SK-N-SH treated with all-trans-retinoic acid at 6 μM for 48 hours (cell line): Measurements from ENCODE around the gene DPYD.

ENCODE experiments used
- ATAC-seq: fragments of 200-7000 bp; cut with Tn5 transposase; 3 replicates; pipeline ENCODE4 v1.9.1; 2020; ENCODE audit warnings: mild to moderate bottlenecking, moderate library complexity
- BACH2 ChIP-seq: fragments of 250-450 bp; sonication (Bioruptor Pico); IDR thresholded peaks from 2 replicates; pipeline ENCODE4 v1.9.0; 2021; ENCODE audit warnings: mild to moderate bottlenecking, borderline replicate concordance
- ESRRG ChIP-seq: fragments of 250-450 bp; sonication (Bioruptor Pico); IDR thresholded peaks from 2 replicates; pipeline ENCODE4 v1.6.1; 2021; ENCODE audit warnings: mild to moderate bottlenecking
- GLIS3 ChIP-seq: fragments of 250-450 bp; sonication (Bioruptor Pico); IDR thresholded peaks from 2 replicates; pipeline ENCODE4 v1.5.0; 2020; ENCODE audit warnings: mild to moderate bottlenecking, moderate library complexity
- ISL1 ChIP-seq: fragments of 250-450 bp; sonication (Bioruptor Pico); IDR thresholded peaks from 2 replicates; pipeline ENCODE4 v2.1.2; 2022; ENCODE audit warnings: mild to moderate bottlenecking, moderate library complexity
- OSR1 ChIP-seq: fragments of 250-450 bp; sonication (Bioruptor Pico); IDR thresholded peaks from 2 replicates; pipeline ENCODE4 v1.8.0; 2022; ENCODE audit warnings: moderate library complexity, mild to moderate bottlenecking, inconsistent platforms
- PPARA ChIP-seq: fragments of 250-450 bp; sonication (Bioruptor Pico); IDR thresholded peaks from 2 replicates; pipeline ENCODE4 v1.5.0; 2020; ENCODE audit warnings: mild to moderate bottlenecking, borderline replicate concordance
- RARB ChIP-seq: fragments of 250-450 bp; sonication (Bioruptor Pico); IDR thresholded peaks from 2 replicates; pipeline ENCODE4 v1.8.0; 2021; ENCODE audit warnings: mild to moderate bottlenecking, moderate library complexity
- SNAI2 ChIP-seq: fragments of 250-450 bp; sonication (Bioruptor Pico); IDR thresholded peaks from 2 replicates; pipeline ENCODE4 v1.5.0; 2020; ENCODE audit warnings: mild to moderate bottlenecking, moderate library complexity
- TCF4 ChIP-seq: fragments of 250-450 bp; sonication (Bioruptor Pico); IDR thresholded peaks from 2 replicates; pipeline ENCODE4 v1.8.0; 2021; ENCODE audit warnings: mild to moderate bottlenecking, moderate library complexity, borderline replicate concordance
- TOX ChIP-seq: fragments of 250-450 bp; sonication (Bioruptor Pico); IDR thresholded peaks from 2 replicates; pipeline ENCODE4 v1.8.0; 2021; ENCODE audit warnings: mild to moderate bottlenecking, moderate library complexity, borderline replicate concordance
- ZC3H10 ChIP-seq: fragments of 250-450 bp; sonication (Bioruptor Pico); IDR thresholded peaks from 2 replicates; pipeline ENCODE4 v1.5.1; 2021; ENCODE audit warnings: mild to moderate bottlenecking, moderate library complexity
- ZFP3 ChIP-seq: fragments of 250-450 bp; sonication (Bioruptor Pico); IDR thresholded peaks from 2 replicates; pipeline ENCODE4 v1.5.0; 2020; ENCODE audit warnings: mild to moderate bottlenecking, moderate library complexity
- ZFP30 ChIP-seq: fragments of 450-650 bp; formaldehyde crosslinking; IDR thresholded peaks from 2 replicates; pipeline ENCODE4 v1.5.0; 2022; ENCODE audit warnings: mild to moderate bottlenecking, moderate library complexity
- ZNF565 ChIP-seq: fragments of 450-650 bp; formaldehyde crosslinking; conservative IDR thresholded peaks from 2 replicates; pipeline ENCODE4 v1.5.0; 2020; ENCODE audit warnings: low read depth, mild to moderate bottlenecking, moderate library complexity
- ZNF70 ChIP-seq: fragments of 450-650 bp; formaldehyde crosslinking; IDR thresholded peaks from 2 replicates; pipeline ENCODE4 v1.5.0; 2020; ENCODE audit warnings: mild to moderate bottlenecking, moderate library complexity
- ZNF8 ChIP-seq: fragments of 450-650 bp; formaldehyde crosslinking; IDR thresholded peaks from 2 replicates; pipeline ENCODE4 v1.5.0; 2020; ENCODE audit warnings: mild to moderate bottlenecking, moderate library complexity
- TF ChIP-seq, protein P1 (sequence below): fragments of 250-450 bp; sonication (Bioruptor Pico); IDR thresholded peaks from 2 replicates; pipeline ENCODE4 v1.5.0; 2020; ENCODE audit warnings: mild to moderate bottlenecking, moderate library complexity
- TF ChIP-seq, protein P2 (sequence below): fragments of 250-450 bp; sonication (Bioruptor Pico); IDR thresholded peaks from 2 replicates; pipeline ENCODE4 v1.5.1; 2021; ENCODE audit warnings: mild to moderate bottlenecking, moderate library complexity
- TF ChIP-seq, protein P3 (sequence below): fragments of 250-450 bp; sonication (Bioruptor Pico); IDR thresholded peaks from 2 replicates; pipeline ENCODE4 v1.8.0; 2020; ENCODE audit warnings: mild to moderate bottlenecking, moderate library complexity, borderline replicate concordance

The DPYD gene

DNA sequence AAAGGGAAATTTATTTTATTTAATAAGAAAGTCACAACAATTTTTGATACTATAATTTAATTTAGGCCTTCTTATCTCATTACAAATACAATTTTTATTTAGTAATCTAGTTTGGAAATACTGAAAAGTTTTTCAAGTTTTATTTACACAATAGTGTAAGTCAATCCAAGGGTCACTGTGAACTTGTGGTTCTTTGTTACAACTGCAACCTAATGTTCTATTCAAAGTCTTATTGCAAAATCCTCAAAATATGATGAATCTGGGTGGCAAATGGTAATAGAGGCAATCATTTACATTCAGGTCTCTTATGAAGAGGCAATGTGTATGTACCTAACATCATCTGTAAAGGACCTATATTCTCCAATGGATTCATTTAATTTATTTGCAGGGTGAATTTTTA is 421.2 kb downstream of the DPYD start:
- ATAC-seq, result no peak
- TF ChIP-seq TCF4 (no peak), SNAI2 (CRISPR knock-in tag) (no peak), ISL1 (CRISPR knock-in tag) (no peak), ZC3H10 (CRISPR knock-in tag) (no peak), ESRRG (CRISPR knock-in tag) (no peak), RARB (no peak)
- TF ChIP-seq, protein P1, sequence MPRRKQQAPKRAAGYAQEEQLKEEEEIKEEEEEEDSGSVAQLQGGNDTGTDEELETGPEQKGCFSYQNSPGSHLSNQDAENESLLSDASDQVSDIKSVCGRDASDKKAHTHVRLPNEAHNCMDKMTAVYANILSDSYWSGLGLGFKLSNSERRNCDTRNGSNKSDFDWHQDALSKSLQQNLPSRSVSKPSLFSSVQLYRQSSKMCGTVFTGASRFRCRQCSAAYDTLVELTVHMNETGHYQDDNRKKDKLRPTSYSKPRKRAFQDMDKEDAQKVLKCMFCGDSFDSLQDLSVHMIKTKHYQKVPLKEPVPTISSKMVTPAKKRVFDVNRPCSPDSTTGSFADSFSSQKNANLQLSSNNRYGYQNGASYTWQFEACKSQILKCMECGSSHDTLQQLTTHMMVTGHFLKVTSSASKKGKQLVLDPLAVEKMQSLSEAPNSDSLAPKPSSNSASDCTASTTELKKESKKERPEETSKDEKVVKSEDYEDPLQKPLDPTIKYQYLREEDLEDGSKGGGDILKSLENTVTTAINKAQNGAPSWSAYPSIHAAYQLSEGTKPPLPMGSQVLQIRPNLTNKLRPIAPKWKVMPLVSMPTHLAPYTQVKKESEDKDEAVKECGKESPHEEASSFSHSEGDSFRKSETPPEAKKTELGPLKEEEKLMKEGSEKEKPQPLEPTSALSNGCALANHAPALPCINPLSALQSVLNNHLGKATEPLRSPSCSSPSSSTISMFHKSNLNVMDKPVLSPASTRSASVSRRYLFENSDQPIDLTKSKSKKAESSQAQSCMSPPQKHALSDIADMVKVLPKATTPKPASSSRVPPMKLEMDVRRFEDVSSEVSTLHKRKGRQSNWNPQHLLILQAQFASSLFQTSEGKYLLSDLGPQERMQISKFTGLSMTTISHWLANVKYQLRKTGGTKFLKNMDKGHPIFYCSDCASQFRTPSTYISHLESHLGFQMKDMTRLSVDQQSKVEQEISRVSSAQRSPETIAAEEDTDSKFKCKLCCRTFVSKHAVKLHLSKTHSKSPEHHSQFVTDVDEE (CRISPR knock-in tag), result no peak

DNA sequence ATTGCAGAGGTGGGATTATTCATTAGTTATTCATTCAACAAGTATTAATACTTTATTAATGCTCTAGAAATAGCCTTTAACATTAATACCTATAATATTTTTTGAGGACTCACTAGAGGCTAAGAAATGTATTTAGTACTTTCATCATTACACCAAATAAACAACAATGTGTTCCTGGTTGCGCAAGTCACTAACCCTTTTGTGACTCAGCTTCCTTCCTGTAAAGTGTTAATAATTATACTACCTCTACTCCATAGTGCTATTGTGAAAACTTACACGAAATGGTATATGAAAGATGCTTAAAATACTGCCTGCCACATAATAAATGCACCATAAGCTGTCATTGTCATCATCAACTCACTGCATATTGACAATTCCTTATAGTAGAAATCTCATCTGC is 431.0 kb downstream of the DPYD start:
- no peak for ATAC-seq
- TF ChIP-seq OSR1 (CRISPR knock-in tag), result no peak
- no peak for TF ChIP-seq ZNF8 (CRISPR knock-in tag)
- TF ChIP-seq TOX (CRISPR knock-in tag), result no peak
- TF ChIP-seq GLIS3 (CRISPR knock-in tag), result no peak
- no peak for TF ChIP-seq BACH2 (CRISPR knock-in tag)
- TF ChIP-seq, protein P1 (CRISPR knock-in tag), result no peak
- TF ChIP-seq RARB, result no peak
- no peak for TF ChIP-seq ZC3H10 (CRISPR knock-in tag)
- no peak for TF ChIP-seq PPARA (CRISPR knock-in tag)
- TF ChIP-seq, protein P2, sequence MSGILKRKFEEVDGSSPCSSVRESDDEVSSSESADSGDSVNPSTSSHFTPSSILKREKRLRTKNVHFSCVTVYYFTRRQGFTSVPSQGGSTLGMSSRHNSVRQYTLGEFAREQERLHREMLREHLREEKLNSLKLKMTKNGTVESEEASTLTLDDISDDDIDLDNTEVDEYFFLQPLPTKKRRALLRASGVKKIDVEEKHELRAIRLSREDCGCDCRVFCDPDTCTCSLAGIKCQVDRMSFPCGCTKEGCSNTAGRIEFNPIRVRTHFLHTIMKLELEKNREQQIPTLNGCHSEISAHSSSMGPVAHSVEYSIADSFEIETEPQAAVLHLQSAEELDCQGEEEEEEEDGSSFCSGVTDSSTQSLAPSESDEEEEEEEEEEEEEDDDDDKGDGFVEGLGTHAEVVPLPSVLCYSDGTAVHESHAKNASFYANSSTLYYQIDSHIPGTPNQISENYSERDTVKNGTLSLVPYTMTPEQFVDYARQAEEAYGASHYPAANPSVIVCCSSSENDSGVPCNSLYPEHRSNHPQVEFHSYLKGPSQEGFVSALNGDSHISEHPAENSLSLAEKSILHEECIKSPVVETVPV, result no peak
- TF ChIP-seq SNAI2 (CRISPR knock-in tag), result no peak
- no peak for TF ChIP-seq ZNF565 (CRISPR knock-in tag)

DNA sequence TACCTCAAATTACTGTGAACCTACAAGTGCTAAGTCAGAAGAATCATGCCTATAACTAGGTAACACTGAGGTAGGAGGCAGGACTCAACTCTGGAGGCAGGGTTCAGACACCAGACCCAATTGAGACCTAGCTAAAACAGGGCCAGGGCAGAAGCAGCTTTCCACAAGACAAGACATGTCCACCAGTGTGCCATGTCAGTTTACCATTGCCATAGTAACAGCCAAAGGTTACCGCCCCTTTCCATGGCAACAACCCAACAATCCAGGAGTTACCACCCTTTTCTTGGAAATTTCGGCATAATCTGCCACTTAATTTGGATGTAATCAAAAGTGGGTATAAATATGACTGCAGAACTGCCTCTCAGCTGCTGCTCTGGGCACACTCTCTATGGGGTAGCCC is 432.3 kb downstream of the DPYD start:
- ATAC-seq, result no peak
- TF ChIP-seq TOX (CRISPR knock-in tag), result no peak
- TF ChIP-seq ZNF70, result no peak
- no peak for TF ChIP-seq ZFP3 (CRISPR knock-in tag)
- no peak for TF ChIP-seq ZFP30
- TF ChIP-seq, protein P3, sequence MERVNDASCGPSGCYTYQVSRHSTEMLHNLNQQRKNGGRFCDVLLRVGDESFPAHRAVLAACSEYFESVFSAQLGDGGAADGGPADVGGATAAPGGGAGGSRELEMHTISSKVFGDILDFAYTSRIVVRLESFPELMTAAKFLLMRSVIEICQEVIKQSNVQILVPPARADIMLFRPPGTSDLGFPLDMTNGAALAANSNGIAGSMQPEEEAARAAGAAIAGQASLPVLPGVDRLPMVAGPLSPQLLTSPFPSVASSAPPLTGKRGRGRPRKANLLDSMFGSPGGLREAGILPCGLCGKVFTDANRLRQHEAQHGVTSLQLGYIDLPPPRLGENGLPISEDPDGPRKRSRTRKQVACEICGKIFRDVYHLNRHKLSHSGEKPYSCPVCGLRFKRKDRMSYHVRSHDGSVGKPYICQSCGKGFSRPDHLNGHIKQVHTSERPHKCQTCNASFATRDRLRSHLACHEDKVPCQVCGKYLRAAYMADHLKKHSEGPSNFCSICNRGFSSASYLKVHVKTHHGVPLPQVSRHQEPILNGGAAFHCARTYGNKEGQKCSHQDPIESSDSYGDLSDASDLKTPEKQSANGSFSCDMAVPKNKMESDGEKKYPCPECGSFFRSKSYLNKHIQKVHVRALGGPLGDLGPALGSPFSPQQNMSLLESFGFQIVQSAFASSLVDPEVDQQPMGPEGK (CRISPR knock-in tag), result no peak
- no peak for TF ChIP-seq RARB
- TF ChIP-seq SNAI2 (CRISPR knock-in tag), result no peak
- TF ChIP-seq, protein P2, result no peak
- TF ChIP-seq ZC3H10 (CRISPR knock-in tag), result no peak
- no peak for TF ChIP-seq ESRRG (CRISPR knock-in tag)
- TF ChIP-seq BACH2 (CRISPR knock-in tag), result no peak
- TF ChIP-seq GLIS3 (CRISPR knock-in tag), result no peak
- TF ChIP-seq ZNF565 (CRISPR knock-in tag), result no peak
- TF ChIP-seq OSR1 (CRISPR knock-in tag), result no peak
- TF ChIP-seq, protein P1 (CRISPR knock-in tag), result no peak
- no peak for TF ChIP-seq ISL1 (CRISPR knock-in tag)
